Ishikawa (cell line): Measurements from ENCODE around the gene SGK1.

Source experiments
- CEBPB ChIP-seq: IDR thresholded peaks from 2 replicates; pipeline ENCODE4 v1.6.1; 2012
- EP300 ChIP-seq: IDR thresholded peaks from 2 replicates; pipeline ENCODE4 v1.6.1; 2012; ENCODE audit warnings: borderline replicate concordance
- FOXM1 ChIP-seq: IDR thresholded peaks from 2 replicates; pipeline ENCODE4 v1.6.1; 2012; ENCODE audit warnings: low read depth, borderline replicate concordance
- RAD21 ChIP-seq: IDR thresholded peaks from 2 replicates; pipeline ENCODE4 v1.6.1; 2012; ENCODE audit warnings: low read depth
- TCF12 ChIP-seq: IDR thresholded peaks from 2 replicates; pipeline ENCODE4 v1.6.1; 2012; ENCODE audit warnings: low read depth
- YY1 ChIP-seq: IDR thresholded peaks from 2 replicates; pipeline ENCODE4 v1.6.1; 2012; ENCODE audit warnings: low read depth
- TF ChIP-seq, protein P1 (sequence below): IDR thresholded peaks from 2 replicates; pipeline ENCODE4 v1.6.1; 2012
- TF ChIP-seq, protein P2 (sequence below): IDR thresholded peaks from 2 replicates; pipeline ENCODE4 v1.6.1; 2012; ENCODE audit warnings: low read depth, mild to moderate bottlenecking

DNA sequence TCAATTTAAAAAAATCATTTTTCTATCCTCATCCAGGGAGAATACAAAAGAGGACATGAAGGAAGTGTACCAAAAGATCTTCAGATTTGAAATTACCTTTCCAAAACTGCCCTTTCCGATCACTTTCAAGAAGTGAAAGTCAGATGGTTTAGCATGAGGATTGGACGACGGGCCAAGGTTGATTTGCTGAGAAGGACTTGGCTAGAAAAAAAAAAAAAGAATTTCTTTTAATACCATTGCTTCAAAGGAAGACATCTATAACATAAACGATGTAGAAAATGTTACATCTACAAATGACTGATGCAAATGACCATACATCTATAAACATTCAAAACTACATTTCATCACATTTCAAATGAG is 144.6 kb downstream of the SGK1 start:
- no peak for TF ChIP-seq FOXM1
- TF ChIP-seq, protein P1, sequence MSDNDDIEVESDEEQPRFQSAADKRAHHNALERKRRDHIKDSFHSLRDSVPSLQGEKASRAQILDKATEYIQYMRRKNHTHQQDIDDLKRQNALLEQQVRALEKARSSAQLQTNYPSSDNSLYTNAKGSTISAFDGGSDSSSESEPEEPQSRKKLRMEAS = no peak
- TF ChIP-seq, protein P2, sequence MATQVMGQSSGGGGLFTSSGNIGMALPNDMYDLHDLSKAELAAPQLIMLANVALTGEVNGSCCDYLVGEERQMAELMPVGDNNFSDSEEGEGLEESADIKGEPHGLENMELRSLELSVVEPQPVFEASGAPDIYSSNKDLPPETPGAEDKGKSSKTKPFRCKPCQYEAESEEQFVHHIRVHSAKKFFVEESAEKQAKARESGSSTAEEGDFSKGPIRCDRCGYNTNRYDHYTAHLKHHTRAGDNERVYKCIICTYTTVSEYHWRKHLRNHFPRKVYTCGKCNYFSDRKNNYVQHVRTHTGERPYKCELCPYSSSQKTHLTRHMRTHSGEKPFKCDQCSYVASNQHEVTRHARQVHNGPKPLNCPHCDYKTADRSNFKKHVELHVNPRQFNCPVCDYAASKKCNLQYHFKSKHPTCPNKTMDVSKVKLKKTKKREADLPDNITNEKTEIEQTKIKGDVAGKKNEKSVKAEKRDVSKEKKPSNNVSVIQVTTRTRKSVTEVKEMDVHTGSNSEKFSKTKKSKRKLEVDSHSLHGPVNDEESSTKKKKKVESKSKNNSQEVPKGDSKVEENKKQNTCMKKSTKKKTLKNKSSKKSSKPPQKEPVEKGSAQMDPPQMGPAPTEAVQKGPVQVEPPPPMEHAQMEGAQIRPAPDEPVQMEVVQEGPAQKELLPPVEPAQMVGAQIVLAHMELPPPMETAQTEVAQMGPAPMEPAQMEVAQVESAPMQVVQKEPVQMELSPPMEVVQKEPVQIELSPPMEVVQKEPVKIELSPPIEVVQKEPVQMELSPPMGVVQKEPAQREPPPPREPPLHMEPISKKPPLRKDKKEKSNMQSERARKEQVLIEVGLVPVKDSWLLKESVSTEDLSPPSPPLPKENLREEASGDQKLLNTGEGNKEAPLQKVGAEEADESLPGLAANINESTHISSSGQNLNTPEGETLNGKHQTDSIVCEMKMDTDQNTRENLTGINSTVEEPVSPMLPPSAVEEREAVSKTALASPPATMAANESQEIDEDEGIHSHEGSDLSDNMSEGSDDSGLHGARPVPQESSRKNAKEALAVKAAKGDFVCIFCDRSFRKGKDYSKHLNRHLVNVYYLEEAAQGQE = no peak
- no peak for TF ChIP-seq TCF12
- TF ChIP-seq YY1 = no peak
- TF ChIP-seq RAD21 = no peak
- no peak for TF ChIP-seq EP300
- no peak for TF ChIP-seq CEBPB
